Activated naive CD4-positive, alpha-beta T cell treated with Interleukin-2 at 50 U/mL for 16 hours (primary cell): Measurements from ENCODE around the gene PHF20.
"Not testable (repeated sequence)": the region's sequence is repeated elsewhere in the genome, so short reads cannot be mapped to it uniquely, and the experiment has no call there.

Experiments
- DNase-seq: peaks from one replicate; pipeline ENCODE4 v3.0.0-alpha.2; 2020

The PHF20 gene

GRCh38 chr20:35891375-35891774, 119.6 kb downstream of the PHF20 start:
- no peak for DNase-seq

- DNase-seq, result no peak
Observed at GRCh38 chr20:35892871-35893270, 121.1 kb downstream of the PHF20 start.

DNA sequence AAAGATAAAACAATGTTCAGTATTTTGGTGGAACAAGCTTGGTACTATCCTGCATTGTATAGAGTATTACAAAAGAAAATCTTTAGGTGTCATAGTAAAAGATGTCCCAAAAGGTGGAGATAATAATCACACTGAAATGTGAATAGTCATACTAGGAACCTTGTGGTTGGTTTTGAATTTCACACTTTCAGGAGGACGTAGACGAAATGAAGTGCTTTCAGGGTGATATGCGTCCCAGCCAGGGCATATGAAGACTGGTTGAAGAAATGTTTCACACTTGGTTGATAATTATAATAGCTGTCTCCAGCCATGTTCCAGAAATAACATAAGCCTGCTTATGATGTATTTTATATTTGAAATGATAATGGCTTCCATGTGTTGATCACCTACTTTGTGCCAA, 122.1 kb downstream of the PHF20 start:
- no peak for DNase-seq

- not testable (repeated sequence) for DNase-seq
Observed at GRCh38 chr20:35895516-35895915, 123.7 kb downstream of the PHF20 start.

- DNase-seq, result no peak
Observed at GRCh38 chr20:35899064-35899463, 127.2 kb downstream of the PHF20 start.

GRCh38 chr20:35901230-35901629, 129.4 kb downstream of the PHF20 start:
- not testable (repeated sequence) for DNase-seq

GRCh38 chr20:35901678-35902544, 130.1 kb downstream of the PHF20 start:
- no peak for DNase-seq

DNA sequence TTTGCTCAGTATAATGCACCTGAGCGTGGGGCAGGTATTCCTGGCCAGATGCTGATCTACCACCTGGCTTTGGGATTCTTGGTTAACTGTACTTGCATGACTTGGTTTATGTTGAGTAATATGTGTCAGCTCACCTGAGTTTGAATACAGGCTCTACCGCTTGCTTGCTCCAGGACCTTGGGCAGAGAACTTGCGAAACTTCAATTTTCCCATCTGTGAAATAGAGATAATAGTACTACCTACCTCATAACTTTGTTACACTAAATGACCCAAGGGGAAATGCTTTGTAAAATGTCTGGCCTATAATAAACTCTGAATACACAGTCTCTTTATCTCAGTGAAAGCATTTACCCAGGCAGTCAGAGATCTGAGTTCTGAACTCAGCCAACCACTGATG, 130.7 kb downstream of the PHF20 start:
- DNase-seq, result no peak

DNA sequence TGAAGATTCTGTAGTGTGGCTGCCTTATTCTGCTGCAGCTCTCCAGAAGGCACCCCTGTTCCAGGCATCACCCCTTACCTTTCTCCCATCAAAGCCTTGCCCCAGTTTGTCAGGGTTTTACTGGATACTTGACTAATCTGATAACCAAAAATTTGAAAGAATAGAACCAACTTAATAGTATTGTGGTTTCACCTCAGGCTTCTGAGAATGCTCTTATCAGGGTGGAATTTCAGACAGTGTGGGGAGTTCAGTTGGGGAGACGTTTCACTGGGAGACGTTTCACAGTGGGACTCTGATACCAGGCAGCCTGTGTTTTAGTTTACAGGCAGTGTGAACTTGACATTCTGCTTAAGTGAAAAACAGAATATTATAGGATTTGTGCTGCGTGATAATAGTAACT, 132.0 kb downstream of the PHF20 start:
- no peak for DNase-seq

- no peak for DNase-seq
Observed at GRCh38 chr20:35904982-35905663, 133.3 kb downstream of the PHF20 start.

DNA sequence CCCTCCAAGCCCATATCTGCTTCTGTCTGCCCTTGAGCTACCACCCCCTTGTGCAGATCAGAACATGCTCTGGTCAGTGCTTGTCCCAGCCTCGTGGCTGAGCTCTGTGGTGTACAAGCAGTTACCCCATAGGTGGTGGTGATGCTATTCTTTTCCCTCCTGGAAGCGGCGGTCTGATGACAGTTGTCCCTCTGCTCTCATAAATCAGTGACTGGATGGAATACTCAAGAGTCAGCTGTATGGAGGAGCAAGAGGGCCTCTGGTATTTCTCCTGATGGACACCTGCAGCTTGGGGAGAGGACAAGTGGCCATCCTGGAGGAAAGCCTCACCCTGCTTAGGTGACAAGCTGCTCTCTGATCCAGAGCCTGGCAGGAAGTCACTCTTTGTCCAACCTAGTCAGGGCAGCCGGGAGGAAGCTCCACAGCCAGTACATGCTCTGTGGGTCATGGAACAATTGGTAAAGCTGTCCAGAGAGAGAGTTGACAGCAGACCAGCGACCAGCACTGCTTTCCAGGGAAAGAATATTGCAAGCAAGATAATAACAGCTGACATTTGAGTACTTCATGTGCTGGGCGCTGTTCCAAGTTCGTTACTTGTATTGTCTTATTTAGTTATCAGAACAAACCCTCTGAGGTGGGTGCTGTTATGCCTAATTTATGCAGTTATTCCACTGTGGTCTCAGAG, 135.3 kb downstream of the PHF20 start:
- no peak for DNase-seq

- no peak for DNase-seq
Observed at GRCh38 chr20:35908007-35908406, 136.2 kb downstream of the PHF20 start.

DNA sequence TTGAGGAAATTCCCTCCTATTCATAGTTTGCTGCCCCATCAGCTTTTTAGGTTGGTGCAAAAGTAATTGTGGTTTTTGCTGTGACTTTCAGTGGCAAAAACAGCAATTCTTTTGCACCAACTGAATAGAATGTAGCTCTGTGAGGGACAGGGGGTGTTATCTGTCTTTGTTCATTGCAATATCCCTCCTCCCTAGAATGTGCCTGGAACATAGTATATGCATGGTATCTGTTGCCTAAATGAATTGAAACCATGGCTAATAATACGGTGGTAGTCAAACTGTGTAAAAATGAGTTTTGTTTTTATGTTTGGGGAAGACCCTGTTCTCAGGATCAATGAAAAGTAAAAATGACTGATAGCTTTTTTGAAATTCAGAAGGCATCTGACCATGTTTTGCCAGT, 137.4 kb downstream of the PHF20 start:
- DNase-seq, result no peak

- no peak for DNase-seq
Observed at GRCh38 chr20:35909796-35910195, 138.0 kb downstream of the PHF20 start.

DNA sequence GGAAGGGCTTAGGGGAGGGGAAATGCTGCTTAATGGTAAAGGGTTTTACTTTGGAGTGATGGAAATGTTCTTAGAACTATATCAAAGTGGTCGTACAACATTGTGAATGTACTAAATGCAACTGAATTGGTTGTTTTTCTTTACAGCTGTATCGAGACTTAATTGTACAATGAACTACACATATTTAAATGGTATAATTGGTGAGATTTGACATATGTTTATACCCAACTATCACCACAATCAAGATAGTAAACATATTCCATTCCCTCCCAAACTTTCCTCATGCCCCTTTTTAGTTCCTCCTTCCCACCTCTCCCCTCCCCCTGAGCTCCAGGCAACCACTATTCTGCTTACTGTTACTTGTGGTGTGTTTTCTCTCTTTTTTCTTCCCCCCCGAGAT, 138.4 kb downstream of the PHF20 start:
- no peak for DNase-seq

GRCh38 chr20:35912881-35913280, 141.1 kb downstream of the PHF20 start:
- DNase-seq, result no peak

GRCh38 chr20:35917077-35917476, 145.3 kb downstream of the PHF20 start:
- no peak for DNase-seq

GRCh38 chr20:35918021-35918420, 146.2 kb downstream of the PHF20 start:
- no peak for DNase-seq

DNA sequence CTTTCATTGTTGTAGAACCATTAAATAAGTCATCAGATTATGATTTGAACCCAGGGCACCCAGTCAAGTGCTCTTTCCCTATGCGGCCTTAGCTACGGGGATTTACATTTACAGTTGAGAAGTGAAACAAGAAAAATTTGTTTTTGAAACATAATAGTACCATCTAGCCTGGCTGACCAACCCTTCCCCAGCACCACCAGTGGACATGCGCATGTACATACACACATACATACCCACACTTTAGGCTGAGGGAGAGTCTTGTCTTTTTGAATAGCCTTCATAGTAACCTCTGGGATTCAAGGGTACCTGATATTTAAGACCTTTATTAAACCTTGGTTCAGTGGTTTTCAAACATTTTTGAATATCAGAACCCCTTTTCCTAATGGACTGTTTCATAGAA, 148.7 kb downstream of the PHF20 start:
- DNase-seq, result no peak

- no peak for DNase-seq
Observed at GRCh38 chr20:35929301-35929700, 157.5 kb downstream of the PHF20 start.

GRCh38 chr20:35934050-35934449, 162.2 kb downstream of the PHF20 start:
- DNase-seq, result no peak

GRCh38 chr20:35939264-35939663, 167.4 kb downstream of the PHF20 start:
- DNase-seq, result no peak

- DNase-seq, result no peak
Observed at GRCh38 chr20:35941620-35942019, 169.8 kb downstream of the PHF20 start.

GRCh38 chr20:35942243-35942642, 170.4 kb downstream of the PHF20 start:
- DNase-seq, result no peak
